BE2C (cell line): Measurements from ENCODE around the gene CEP57.
"Not testable (repeated sequence)": the region's sequence is repeated elsewhere in the genome, so short reads cannot be mapped to it uniquely, and the experiment has no call there.

Source experiments
- DNase-seq: peaks from one replicate; pipeline ENCODE4 v3.0.0-alpha.2; 2020
- H3K27me3 ChIP-seq: fragments of 250-450 bp; sonication (Bioruptor Pico); 2 replicates; pipeline ENCODE4 v1.5.1; 2020; ENCODE audit warnings: mild to moderate bottlenecking
- H3K36me3 ChIP-seq: fragments of 250-450 bp; sonication (Bioruptor Pico); 2 replicates; pipeline ENCODE4 v1.5.1; 2020; ENCODE audit warnings: mild to moderate bottlenecking
- H3K4me1 ChIP-seq: fragments of 250-450 bp; sonication (Bioruptor Pico); 2 replicates; pipeline ENCODE4 v1.5.1; 2020
- H3K4me3 ChIP-seq: 2 replicates; pipeline ENCODE4 v1.5.1; 2011; ENCODE audit warnings: low read depth, low read length
- H3K9me3 ChIP-seq: fragments of 250-450 bp; sonication (Bioruptor Pico); 2 replicates; pipeline ENCODE4 v1.5.1; 2020
- CTCF ChIP-seq: IDR thresholded peaks from 2 replicates; pipeline ENCODE4 v1.5.1; 2012; ENCODE audit warnings: mild to moderate bottlenecking, low read depth, low read length

The CEP57 gene

GRCh38 chr11:95853862-95854261 lies 63.6 kb downstream of the CEP57 start:
- Histone ChIP-seq H3K4me3 (no peak overlapping the region), H3K4me1 (no peaks in the 10 kb centered on the region), H3K27me3 (no peaks in the 10 kb centered on the region), H3K9me3 (no peaks in the 10 kb centered on the region), H3K36me3 (peaks cover 6% of the 10 kb centered on the region; the same call in 1 of the 2 replicates)
- no peak for DNase-seq
- TF ChIP-seq CTCF, result no peak

- H3K4me3 ChIP-seq, DNase-seq, H3K36me3 ChIP-seq, H3K9me3 ChIP-seq, H3K27me3 ChIP-seq, H3K4me1 ChIP-seq: not testable (repeated sequence)
Observed at GRCh38 chr11:95854362-95854761, 64.1 kb downstream of the CEP57 start.

- not testable (repeated sequence) for H3K9me3 ChIP-seq, DNase-seq, H3K4me1 ChIP-seq, H3K4me3 ChIP-seq, H3K27me3 ChIP-seq
- H3K36me3 ChIP-seq, result peaks cover 17% of the 10 kb centered on the region
Observed at GRCh38 chr11:95860024-95860423, 69.7 kb downstream of the CEP57 start.

- Histone ChIP-seq H3K9me3 (no peaks in the 10 kb centered on the region), H3K27me3 (no peaks in the 10 kb centered on the region), H3K4me1 (no peaks in the 10 kb centered on the region), H3K4me3 (no peak overlapping the region), H3K36me3 (peaks cover 23% of the 10 kb centered on the region)
- DNase-seq, result no peak
- TF ChIP-seq CTCF, result no peak
Observed at GRCh38 chr11:95863486-95864140, 73.3 kb downstream of the CEP57 start.

- no peak for TF ChIP-seq CTCF
- Histone ChIP-seq H3K4me3 (no peak overlapping the region), H3K9me3 (no peaks in the 10 kb centered on the region), H3K4me1 (no peaks in the 10 kb centered on the region), H3K27me3 (no peaks in the 10 kb centered on the region), H3K36me3 (peaks cover 19% of the 10 kb centered on the region)
- DNase-seq, result no peak
Observed at GRCh38 chr11:95867105-95867504, 76.8 kb downstream of the CEP57 start.

GRCh38 chr11:95870877-95871276 lies 80.6 kb downstream of the CEP57 start:
- H3K36me3 ChIP-seq, H3K9me3 ChIP-seq, H3K27me3 ChIP-seq, DNase-seq, H3K4me3 ChIP-seq, H3K4me1 ChIP-seq: not testable (repeated sequence)

GRCh38 chr11:95877291-95877690 lies 87.0 kb downstream of the CEP57 start:
- Histone ChIP-seq H3K4me3 (no peak overlapping the region), H3K27me3 (no peaks in the 10 kb centered on the region), H3K4me1 (no peaks in the 10 kb centered on the region), H3K36me3 (no peaks in the 10 kb centered on the region; the same call in none of the 2 replicates), H3K9me3 (no peaks in the 10 kb centered on the region)
- TF ChIP-seq CTCF, result no peak
- DNase-seq, result no peak
